ENCODE measurements around the gene MICAL3. TPM values are rescaled to one million over a fixed set of nuclear protein-coding genes. Genes with fewer than 3 reads are reported as not detected.

MICAL3 gene
- total and polyA plus RNA-seq, 2 of the 8 experiments (the other 6 are each of a cell fraction or from before 2014, with no cell fraction given) = 8.3 to 41.8 TPM

DNA sequence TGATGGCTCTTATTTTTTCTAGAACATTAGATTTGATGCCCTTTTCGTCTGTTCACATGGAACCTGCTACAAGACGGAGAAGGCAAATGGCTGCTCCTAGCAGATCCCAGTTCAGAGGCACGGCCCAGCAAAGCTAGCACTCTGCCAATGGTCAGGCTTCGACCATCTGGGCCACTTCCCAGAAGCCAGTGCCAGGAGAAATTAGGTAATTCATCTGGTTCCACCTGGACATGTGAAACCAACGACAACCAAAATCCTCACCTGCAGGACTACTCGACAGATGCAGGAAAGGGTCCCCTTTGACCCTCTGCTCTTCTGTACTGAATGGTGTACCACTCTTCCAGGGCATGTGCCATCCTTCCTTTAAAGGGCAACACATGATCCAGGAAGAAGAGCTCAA is 25.4 kb downstream of the MICAL3 start:
- peaks cover 7% of the 10 kb centered on the region for H3K79me1 ChIP-seq (ENCODE audit: low read depth, low read length)
- WGBS, 2 experiments (ENCODE audit: extremely low coverage in 1 of 2, insufficient coverage in 1 of 2, insufficient read length in 1 of 2, insufficient replicate concordance in 2 of 2, low coverage in 1 of 2, low lambda C conversion rate in 2 of 2, missing lambda C conversion rate in 1 of 2) = 91% methylated on average over 6 of the region's 6 CpGs; no CpG with 5 or more reads in 1 of the 2 experiments
- no peak overlapping the region for H2BK12ac ChIP-seq (ENCODE audit: low read depth, low read length)
- H3K27me3 ChIP-seq (replicated peaks in 1 of 4; ENCODE audit: control insufficient read depth in 3 of 4, extremely low read depth in 1 of 4, insufficient read depth in 3 of 4, low read length in 3 of 4) = no peaks in the 10 kb centered on the region
- H3K23me2 ChIP-seq (ENCODE audit: low read depth, low read length) = peaks cover 5% of the 10 kb centered on the region; the same call in 1 of the 2 replicates
- no peak overlapping the region for H3K56ac ChIP-seq (replicated peaks; ENCODE audit: insufficient read length, low read depth, low read length)
- FAIRE-seq = no peak
- ChIA-PET CTCF (ENCODE audit: partially characterized antibody) (interaction anchor here (0.9 to 2.1 kb wide), 3 partner anchors 77 to 171 kb away, joined by 3 to 9 read pairs (median 4); no protein-coding TSS in a partner anchor), POLR2A (ENCODE audit: partially characterized antibody) (no interaction called here)
- no peak overlapping the region for H2BK5ac ChIP-seq (ENCODE audit: low read depth, low read length)
- no peak overlapping the region for H2BK120ac ChIP-seq (replicated peaks; ENCODE audit: low read depth, low read length)
- H4K8ac ChIP-seq (ENCODE audit: extremely low read depth, insufficient read depth, low read length) = no peak overlapping the region
- no peak overlapping the region for H3K14ac ChIP-seq (ENCODE audit: insufficient read length)
- H4K20me1 ChIP-seq (replicated peaks in 1 of 2; ENCODE audit: control insufficient read depth in 1 of 2, insufficient read depth in 2 of 2, low read length in 2 of 2) = peaks cover 9 to 13% of the 10 kb centered on the region in 2 experiments
- no peak overlapping the region for H2BK20ac ChIP-seq (ENCODE audit: low read length)
- no peak overlapping the region for H4K5ac ChIP-seq (ENCODE audit: insufficient read length, low read depth, low read length)
- H3K23ac ChIP-seq (ENCODE audit: insufficient read length) = no peak overlapping the region
- no peak overlapping the region for H3K9ac ChIP-seq (replicated peaks in 1 of 4; ENCODE audit: extremely low read depth in 1 of 4, low read depth in 3 of 4, low read length in 3 of 4)
- H3K4me1 ChIP-seq (replicated peaks in 1 of 4; ENCODE audit: control insufficient read depth in 3 of 4, insufficient read depth in 4 of 4, low read length in 3 of 4) = peaks cover 3 to 4% (median 3%) of the 10 kb centered on the region in 4 experiments; a peak in 6 of 7 replicates
- no peak overlapping the region for H2AFZ ChIP-seq (ENCODE audit: low read length)
- no peak overlapping the region for H2BK15ac ChIP-seq (ENCODE audit: low read length)
- no peak overlapping the region for H2AK5ac ChIP-seq (ENCODE audit: low read depth, low read length)
- no peak overlapping the region for H3K4ac ChIP-seq (replicated peaks; ENCODE audit: insufficient read length, low read depth, low read length)
- no peak overlapping the region; a peak in 1 of 4 replicates for H3K4me2 ChIP-seq (ENCODE audit: insufficient read depth in 1 of 2, low read depth in 2 of 2, low read length in 2 of 2)
- H3K18ac ChIP-seq (ENCODE audit: extremely low read depth, low read length) = no peak overlapping the region
- DNase-seq (ENCODE audit: low read depth in 1 of 2, low spot score in 2 of 2) = no peak
- peaks cover 14 to 51% of the 10 kb centered on the region in 2 experiments for H3K79me2 ChIP-seq (ENCODE audit: control insufficient read depth in 1 of 2, insufficient read depth in 2 of 2, low read length in 2 of 2)
- H3K9me3 ChIP-seq (ENCODE audit: insufficient read depth in 2 of 2, low read depth in 1 of 2, low read length in 1 of 2) = no peaks in the 10 kb centered on the region
- H4K91ac ChIP-seq (replicated peaks; ENCODE audit: insufficient read length, low read length) = no peak overlapping the region
- no peaks in the 10 kb centered on the region for H3K36me3 ChIP-seq (ENCODE audit: control insufficient read depth in 2 of 4, insufficient read depth in 4 of 4, low read length in 3 of 4)
- H3K27ac ChIP-seq (ENCODE audit: low read depth, low read length) = no peak overlapping the region
- no peak overlapping the region for H3K4me3 ChIP-seq (ENCODE audit: extremely low read depth in 1 of 4, insufficient read depth in 2 of 4, low read depth in 3 of 4, low read length in 4 of 4)
- TF ChIP-seq POLR2A (IDR thresholded peaks at IDR 0.05; ENCODE audit: control extremely low read depth in 1 of 2, low read depth in 2 of 2, low read length in 2 of 2) (no peak), SIX5 (IDR thresholded peaks at IDR 0.05; ENCODE audit: low read depth, low read length) (no peak), KDM4A (IDR thresholded peaks at IDR 0.05; ENCODE audit: low read depth, low read length, severe bottlenecking) (no peak), ZNF274 (IDR thresholded peaks at IDR 0.05; ENCODE audit: borderline replicate concordance, extremely low read depth, low read length) (no peak), SUZ12 (IDR thresholded peaks at IDR 0.05; ENCODE audit: low read length) (no peak), TAF1 (IDR thresholded peaks at IDR 0.05; ENCODE audit: low read depth, low read length) (no peak), TBP (IDR thresholded peaks at IDR 0.05; ENCODE audit: low read depth, low read length) (no peak), SAP30 (IDR thresholded peaks at IDR 0.05; ENCODE audit: insufficient read depth, insufficient replicate concordance, low read length) (no peak), CREB1 (IDR thresholded peaks at IDR 0.05) (no peak), RNF2 (IDR thresholded peaks at IDR 0.05; ENCODE audit: borderline replicate concordance, low read depth, low read length, missing control alignments, poor library complexity, severe bottlenecking) (no peak), CBX8 (IDR thresholded peaks at IDR 0.05; ENCODE audit: borderline replicate concordance, low read depth, low read length) (no peak)
- TF ChIP-seq, protein P1, sequence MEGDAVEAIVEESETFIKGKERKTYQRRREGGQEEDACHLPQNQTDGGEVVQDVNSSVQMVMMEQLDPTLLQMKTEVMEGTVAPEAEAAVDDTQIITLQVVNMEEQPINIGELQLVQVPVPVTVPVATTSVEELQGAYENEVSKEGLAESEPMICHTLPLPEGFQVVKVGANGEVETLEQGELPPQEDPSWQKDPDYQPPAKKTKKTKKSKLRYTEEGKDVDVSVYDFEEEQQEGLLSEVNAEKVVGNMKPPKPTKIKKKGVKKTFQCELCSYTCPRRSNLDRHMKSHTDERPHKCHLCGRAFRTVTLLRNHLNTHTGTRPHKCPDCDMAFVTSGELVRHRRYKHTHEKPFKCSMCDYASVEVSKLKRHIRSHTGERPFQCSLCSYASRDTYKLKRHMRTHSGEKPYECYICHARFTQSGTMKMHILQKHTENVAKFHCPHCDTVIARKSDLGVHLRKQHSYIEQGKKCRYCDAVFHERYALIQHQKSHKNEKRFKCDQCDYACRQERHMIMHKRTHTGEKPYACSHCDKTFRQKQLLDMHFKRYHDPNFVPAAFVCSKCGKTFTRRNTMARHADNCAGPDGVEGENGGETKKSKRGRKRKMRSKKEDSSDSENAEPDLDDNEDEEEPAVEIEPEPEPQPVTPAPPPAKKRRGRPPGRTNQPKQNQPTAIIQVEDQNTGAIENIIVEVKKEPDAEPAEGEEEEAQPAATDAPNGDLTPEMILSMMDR (IDR thresholded peaks at IDR 0.05; ENCODE audit: control extremely low read depth in 1 of 3, insufficient read depth in 1 of 3, low read depth in 1 of 3, low read length in 3 of 3) = no peak
